Lower lobe of right lung (tissue), 2 donors: ENCODE results near the gene GPR25. TPM values are rescaled to one million over a fixed set of nuclear protein-coding genes. Genes with fewer than 3 reads are reported as not detected.

Source experiments
- ATAC-seq, 2 donors: fragments of 200-7000 bp; cut with Tn5 transposase; one replicate each; pipeline ENCODE4 v1.9.1; 2020 to 2022; ENCODE audit warnings: mild to moderate bottlenecking in 2 of 2, moderate library complexity in 2 of 2
- DNase-seq: peaks from one replicate; pipeline ENCODE4 v3.0.0-alpha.2; 2020
- H3K27ac ChIP-seq: fragments of 200-600 bp; one replicate; pipeline ENCODE4 v1.8.0; 2022
- H3K27me3 ChIP-seq: fragments of 200-600 bp; one replicate; pipeline ENCODE4 v1.8.0; 2022; ENCODE audit warnings: low read depth
- H3K36me3 ChIP-seq: fragments of 200-600 bp; one replicate; pipeline ENCODE4 v1.8.0; 2022; ENCODE audit warnings: mild to moderate bottlenecking
- H3K4me1 ChIP-seq: fragments of 200-600 bp; one replicate; pipeline ENCODE4 v1.8.0; 2022
- H3K4me3 ChIP-seq: fragments of 200-600 bp; one replicate; pipeline ENCODE4 v1.8.0; 2022; ENCODE audit warnings: mild to moderate bottlenecking
- H3K9me3 ChIP-seq: fragments of 200-600 bp; one replicate; pipeline ENCODE4 v1.8.0; 2022
- intact Hi-C: fragments of 100-400 bp; cut with DNase I; formaldehyde crosslinking; loops from one replicate; pipeline ENCODE4 v1.11.0; 2022
- total RNA-seq: library from RNA; stranded (reverse); fragmentation: NEBNext Ultra II Directional; extraction: Animal tissue kit (Norgen Biotek cat#: 25700); gene quantifications from one replicate; pipeline ENCODE4 v1.2.1, GENCODE V29; 2021
- TF ChIP-seq, protein P1 (sequence below): fragments of 200-600 bp; IDR thresholded peaks from one replicate; pipeline ENCODE4 v1.8.0; 2022; ENCODE audit warnings: antibody characterized with exemption, mild to moderate bottlenecking
- donor health status: DM: no; HTN: yes; CAD: no; lungs with severe emphysema.

The GPR25 gene
- total RNA-seq, 1 donor from 2014 or later, result 0.62 TPM

DNA sequence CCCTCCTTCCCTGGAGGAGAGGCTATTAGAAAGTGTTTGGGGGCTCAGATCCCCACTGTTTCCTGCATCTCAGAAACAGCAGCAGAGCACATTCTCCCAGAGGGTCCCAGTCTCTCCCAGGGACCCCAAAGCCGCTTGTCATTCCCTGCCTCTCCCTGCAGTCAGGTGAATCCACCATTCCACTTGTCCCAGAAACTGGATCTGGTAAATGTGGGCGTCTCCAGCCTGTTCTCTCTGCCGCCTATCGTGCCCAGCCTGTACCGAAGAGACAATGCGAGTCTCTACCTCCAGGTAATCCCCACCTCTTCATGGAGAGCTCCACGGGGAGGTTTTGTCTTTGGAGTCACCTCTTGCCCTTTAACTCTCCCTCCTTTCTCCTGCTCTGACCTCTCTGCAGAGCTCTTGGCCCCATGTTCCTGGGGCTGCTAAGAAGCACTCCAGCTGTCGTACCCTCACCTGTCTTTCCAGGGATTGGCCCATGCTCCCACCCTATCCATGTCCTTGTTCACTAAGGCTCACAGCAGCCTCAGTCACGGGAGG is 48.9 kb downstream of the GPR25 start:
- DNase-seq (no peak), ATAC-seq (no peak)
- TF ChIP-seq, protein P1, sequence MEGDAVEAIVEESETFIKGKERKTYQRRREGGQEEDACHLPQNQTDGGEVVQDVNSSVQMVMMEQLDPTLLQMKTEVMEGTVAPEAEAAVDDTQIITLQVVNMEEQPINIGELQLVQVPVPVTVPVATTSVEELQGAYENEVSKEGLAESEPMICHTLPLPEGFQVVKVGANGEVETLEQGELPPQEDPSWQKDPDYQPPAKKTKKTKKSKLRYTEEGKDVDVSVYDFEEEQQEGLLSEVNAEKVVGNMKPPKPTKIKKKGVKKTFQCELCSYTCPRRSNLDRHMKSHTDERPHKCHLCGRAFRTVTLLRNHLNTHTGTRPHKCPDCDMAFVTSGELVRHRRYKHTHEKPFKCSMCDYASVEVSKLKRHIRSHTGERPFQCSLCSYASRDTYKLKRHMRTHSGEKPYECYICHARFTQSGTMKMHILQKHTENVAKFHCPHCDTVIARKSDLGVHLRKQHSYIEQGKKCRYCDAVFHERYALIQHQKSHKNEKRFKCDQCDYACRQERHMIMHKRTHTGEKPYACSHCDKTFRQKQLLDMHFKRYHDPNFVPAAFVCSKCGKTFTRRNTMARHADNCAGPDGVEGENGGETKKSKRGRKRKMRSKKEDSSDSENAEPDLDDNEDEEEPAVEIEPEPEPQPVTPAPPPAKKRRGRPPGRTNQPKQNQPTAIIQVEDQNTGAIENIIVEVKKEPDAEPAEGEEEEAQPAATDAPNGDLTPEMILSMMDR, result no peak
- intact Hi-C loops, result no loop called here
- Histone ChIP-seq H3K36me3 (no peaks in the 10 kb centered on the region), H3K4me3 (no peak overlapping the region), H3K27me3 (no peaks in the 10 kb centered on the region), H3K27ac (no peak overlapping the region), H3K4me1 (no peaks in the 10 kb centered on the region), H3K9me3 (no peaks in the 10 kb centered on the region)

DNA sequence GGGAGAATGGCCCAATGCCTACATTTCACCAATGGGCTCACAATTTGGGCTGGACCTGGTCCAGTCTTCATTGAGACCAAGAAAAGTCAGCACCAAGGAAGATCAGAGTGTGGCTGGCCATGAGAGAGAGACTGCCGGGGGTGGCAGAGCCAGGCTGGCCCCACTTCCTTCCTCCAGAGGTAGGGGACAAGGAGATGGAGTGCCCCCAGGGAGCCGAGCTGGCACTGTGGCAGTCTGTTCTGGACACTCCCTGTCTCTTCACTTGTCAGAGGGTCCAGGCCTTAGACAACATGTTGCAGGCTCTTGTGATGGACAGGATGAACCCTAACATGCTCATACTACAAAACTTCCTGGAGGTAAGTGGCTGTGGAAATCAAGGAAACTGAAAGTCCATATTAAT is 49.6 kb downstream of the GPR25 start:
- Histone ChIP-seq H3K27ac (no peak overlapping the region), H3K27me3 (no peaks in the 10 kb centered on the region), H3K9me3 (no peaks in the 10 kb centered on the region), H3K4me1 (no peaks in the 10 kb centered on the region), H3K36me3 (no peaks in the 10 kb centered on the region), H3K4me3 (no peak overlapping the region)
- intact Hi-C loops, result no loop called here
- TF ChIP-seq, protein P1, result no peak
- no peak for DNase-seq
- no peak for ATAC-seq

DNA sequence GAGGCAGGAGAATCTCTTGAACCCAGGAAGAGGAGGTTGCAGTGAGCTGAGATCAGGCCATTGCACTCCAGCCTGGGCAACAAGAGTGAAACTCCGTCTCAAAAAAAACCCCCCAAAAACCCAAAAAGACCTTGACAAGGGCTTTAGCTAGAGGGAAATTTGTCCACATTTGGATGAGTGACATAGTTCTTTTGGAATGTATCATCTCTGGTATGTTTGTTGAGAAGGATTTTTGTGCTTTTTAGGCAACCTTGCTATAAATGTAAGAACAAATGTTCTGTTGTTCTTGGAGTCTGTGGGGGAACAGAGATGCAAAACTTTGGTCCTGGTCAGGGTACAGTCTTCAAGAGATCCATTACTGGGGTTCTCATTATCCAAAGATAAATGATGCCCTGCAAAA is 50.8 kb downstream of the GPR25 start:
- ATAC-seq, result no peak
- Histone ChIP-seq H3K27me3 (no peaks in the 10 kb centered on the region), H3K27ac (no peak overlapping the region), H3K36me3 (no peaks in the 10 kb centered on the region), H3K4me3 (no peak overlapping the region), H3K9me3 (no peaks in the 10 kb centered on the region), H3K4me1 (no peaks in the 10 kb centered on the region)
- intact Hi-C loops, result no loop called here
- TF ChIP-seq, protein P1, result no peak
- DNase-seq, result no peak

Other genes starting within 250 kb of the GPR25 start
- gene DDX59, start 203.1 kb upstream of the GPR25 start, total RNA-seq, result 19.6 TPM
- gene CAMSAP2, start 134.1 kb upstream of the GPR25 start, total RNA-seq, result 30.7 TPM
- 7.8 TPM for gene INAVA, start 21.9 kb downstream of the GPR25 start, total RNA-seq
- gene KIF21B, start 150.7 kb downstream of the GPR25 start, total RNA-seq, result 4.7 TPM
- 0.06 TPM for gene CACNA1S, start 239.4 kb downstream of the GPR25 start, total RNA-seq